IPS DF 6.9 (cell line): ENCODE measurements around the gene ARHGAP24.

Experiments
- DNase-seq: peaks from one replicate; pipeline ENCODE4 v3.0.0-alpha.2; 2013; ENCODE audit warnings: low read depth, low spot score
- H3K27ac ChIP-seq: one replicate; pipeline ENCODE4 v1.5.1; 2013; ENCODE audit warnings: low read length, control low read depth
- H3K27me3 ChIP-seq: 2 replicates; pipeline ENCODE4 v1.6.1; 2013; ENCODE audit warnings: mild to moderate bottlenecking, low read length; ENCODE audit not compliant: control insufficient read depth, insufficient read depth
- H3K36me3 ChIP-seq: 2 replicates; pipeline ENCODE4 v1.6.1; 2013; ENCODE audit warnings: low read length; ENCODE audit not compliant: control insufficient read depth, insufficient read depth
- H3K4me1 ChIP-seq: 2 replicates; pipeline ENCODE4 v1.6.1; 2013; ENCODE audit warnings: low read length; ENCODE audit not compliant: control insufficient read depth, insufficient read depth
- H3K4me3 ChIP-seq: 2 replicates; pipeline ENCODE4 v1.5.1; 2013; ENCODE audit warnings: mild to moderate bottlenecking, low read length
- H3K9me3 ChIP-seq: 2 replicates; pipeline ENCODE4 v1.6.1; 2013; ENCODE audit warnings: low read length, inconsistent platforms; ENCODE audit not compliant: control insufficient read depth, insufficient read depth
- WGBS: extraction: QIAGEN DNeasy Blood & Tissue Kit; methylation state at CpG from one replicate; pipeline ENCODE4 v1.1.7; 2013; ENCODE audit warnings: mixed read lengths, missing lambda C conversion rate; ENCODE audit not compliant: insufficient read length, insufficient coverage; 5-methylcytosine and 5-hydroxymethylcytosine counted together

ARHGAP24 gene

GRCh38 chr4:85784947-85785346 is 310.0 kb downstream of the ARHGAP24 start:
- Histone ChIP-seq H3K4me3 (no peak overlapping the region), H3K36me3 (no peaks in the 10 kb centered on the region), H3K27ac (no peak overlapping the region), H3K9me3 (no peaks in the 10 kb centered on the region), H3K4me1 (no peaks in the 10 kb centered on the region), H3K27me3 (no peaks in the 10 kb centered on the region)
- no CpG with 5 or more reads among the region's 1 CpG for WGBS
- DNase-seq = no peak

- H3K27ac ChIP-seq = no peak overlapping the region
Measured at GRCh38 chr4:85787133-85787532, 312.2 kb downstream of the ARHGAP24 start.

GRCh38 chr4:85788604-85789003 is 313.7 kb downstream of the ARHGAP24 start:
- no peaks in the 10 kb centered on the region for H3K9me3 ChIP-seq
- H3K4me3 ChIP-seq = no peak overlapping the region
- DNase-seq = no peak
- no peak overlapping the region for H3K27ac ChIP-seq
- WGBS = no CpG with 5 or more reads among the region's 2 CpGs
- H3K36me3 ChIP-seq = no peaks in the 10 kb centered on the region
- H3K27me3 ChIP-seq = no peaks in the 10 kb centered on the region
- no peaks in the 10 kb centered on the region for H3K4me1 ChIP-seq

More at GRCh38 chr4:85787133-85787532, 312.2 kb downstream of the ARHGAP24 start:
- no peaks in the 10 kb centered on the region for H3K9me3 ChIP-seq
- H3K4me1 ChIP-seq = no peaks in the 10 kb centered on the region
- no peaks in the 10 kb centered on the region for H3K27me3 ChIP-seq
- WGBS = no CpG with 5 or more reads among the region's 3 CpGs
- no peaks in the 10 kb centered on the region for H3K36me3 ChIP-seq
- DNase-seq = no peak
- H3K4me3 ChIP-seq = no peak overlapping the region

GRCh38 chr4:85789241-85789640 is 314.3 kb downstream of the ARHGAP24 start:
- WGBS = no CpG with 5 or more reads among the region's 3 CpGs
- DNase-seq = no peak
- H3K36me3 ChIP-seq = no peaks in the 10 kb centered on the region

GRCh38 chr4:85790582-85790981 is 315.6 kb downstream of the ARHGAP24 start:
- no peak overlapping the region for H3K4me3 ChIP-seq
- no peaks in the 10 kb centered on the region for H3K27me3 ChIP-seq
- no peak for DNase-seq
- H3K9me3 ChIP-seq = no peaks in the 10 kb centered on the region
- no peak overlapping the region for H3K27ac ChIP-seq
- H3K36me3 ChIP-seq = no peaks in the 10 kb centered on the region
- no peaks in the 10 kb centered on the region for H3K4me1 ChIP-seq

More at GRCh38 chr4:85789241-85789640, 314.3 kb downstream of the ARHGAP24 start:
- H3K27ac ChIP-seq = no peak overlapping the region
- H3K27me3 ChIP-seq = no peaks in the 10 kb centered on the region
- H3K4me3 ChIP-seq = no peak overlapping the region
- no peaks in the 10 kb centered on the region for H3K9me3 ChIP-seq
- H3K4me1 ChIP-seq = no peaks in the 10 kb centered on the region

- Histone ChIP-seq H3K4me1 (no peaks in the 10 kb centered on the region), H3K27ac (no peak overlapping the region), H3K9me3 (no peaks in the 10 kb centered on the region), H3K36me3 (no peaks in the 10 kb centered on the region), H3K4me3 (no peak overlapping the region), H3K27me3 (no peaks in the 10 kb centered on the region)
- no peak for DNase-seq
Measured at GRCh38 chr4:85792376-85793232, 317.7 kb downstream of the ARHGAP24 start.

- H3K27ac ChIP-seq = no peak overlapping the region
Measured at GRCh38 chr4:85793233-85793585, 318.3 kb downstream of the ARHGAP24 start.

GRCh38 chr4:85798012-85798770 is 323.2 kb downstream of the ARHGAP24 start:
- DNase-seq = no peak
- H3K27me3 ChIP-seq = no peaks in the 10 kb centered on the region
- no peak overlapping the region for H3K27ac ChIP-seq
- no peaks in the 10 kb centered on the region for H3K4me1 ChIP-seq
- no peak overlapping the region for H3K4me3 ChIP-seq
- no peaks in the 10 kb centered on the region for H3K9me3 ChIP-seq
- no CpG with 5 or more reads among the region's 2 CpGs for WGBS
- H3K36me3 ChIP-seq = no peaks in the 10 kb centered on the region

More at GRCh38 chr4:85793233-85793585, 318.3 kb downstream of the ARHGAP24 start:
- no peaks in the 10 kb centered on the region for H3K9me3 ChIP-seq
- no peaks in the 10 kb centered on the region for H3K36me3 ChIP-seq
- H3K4me1 ChIP-seq = no peaks in the 10 kb centered on the region
- no peaks in the 10 kb centered on the region for H3K27me3 ChIP-seq
- no peak overlapping the region for H3K4me3 ChIP-seq
- no peak for DNase-seq
- WGBS = no CpG with 5 or more reads among the region's 3 CpGs

- Histone ChIP-seq H3K4me3 (no peak overlapping the region), H3K4me1 (0 out of 2 replicates have a peak, but pooled peaks cover 1% of the 10 kb centered on the region), H3K9me3 (no peaks in the 10 kb centered on the region), H3K36me3 (no peaks in the 10 kb centered on the region), H3K27ac (no peak overlapping the region), H3K27me3 (no peaks in the 10 kb centered on the region)
- no peak for DNase-seq
- WGBS = no CpG with 5 or more reads among the region's 4 CpGs
Measured at GRCh38 chr4:85803856-85804255, 328.9 kb downstream of the ARHGAP24 start.

GRCh38 chr4:85805891-85806290 is 330.9 kb downstream of the ARHGAP24 start:
- Histone ChIP-seq H3K27me3 (no peaks in the 10 kb centered on the region), H3K27ac (no peak overlapping the region), H3K4me1 (peaks cover 3% of the 10 kb centered on the region; the same call in 1 of the 2 replicates), H3K9me3 (no peaks in the 10 kb centered on the region), H3K36me3 (no peaks in the 10 kb centered on the region), H3K4me3 (no peak overlapping the region)
- DNase-seq = no peak
- WGBS = no CpG with 5 or more reads among the region's 1 CpG
